NCI-H2227 treated with DMSO at 0.1 percent for 48 hours (cell line): Measurements from ENCODE around the gene MYH13.

Experiments used
- DNase-seq: peaks from one replicate; lab custom pipeline; 2025; lab: John Stamatoyannopoulos, UW

The MYH13 gene

GRCh38 chr17:10344816-10345215, 28.0 kb downstream of the MYH13 start:
- DNase-seq, result no peak

DNA sequence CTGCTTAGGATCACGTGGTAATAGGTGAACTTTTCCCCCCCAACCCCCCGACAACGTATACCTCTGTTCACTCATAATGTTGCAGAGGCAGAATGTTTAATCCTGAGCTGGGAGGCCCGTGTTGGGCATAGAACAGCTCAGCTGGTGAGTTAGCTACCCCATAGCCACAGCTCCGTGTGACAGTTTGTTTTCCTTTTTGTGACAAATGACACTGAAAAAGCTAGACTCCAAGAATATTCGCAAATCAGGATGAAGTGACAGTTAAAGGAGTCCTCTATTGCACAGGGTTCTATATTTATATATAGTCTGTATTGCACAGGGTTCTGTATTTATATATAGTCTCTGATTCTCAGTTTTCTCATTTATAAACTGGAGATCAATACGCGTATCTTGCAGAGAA, 33.8 kb downstream of the MYH13 start:
- no peak for DNase-seq

DNA sequence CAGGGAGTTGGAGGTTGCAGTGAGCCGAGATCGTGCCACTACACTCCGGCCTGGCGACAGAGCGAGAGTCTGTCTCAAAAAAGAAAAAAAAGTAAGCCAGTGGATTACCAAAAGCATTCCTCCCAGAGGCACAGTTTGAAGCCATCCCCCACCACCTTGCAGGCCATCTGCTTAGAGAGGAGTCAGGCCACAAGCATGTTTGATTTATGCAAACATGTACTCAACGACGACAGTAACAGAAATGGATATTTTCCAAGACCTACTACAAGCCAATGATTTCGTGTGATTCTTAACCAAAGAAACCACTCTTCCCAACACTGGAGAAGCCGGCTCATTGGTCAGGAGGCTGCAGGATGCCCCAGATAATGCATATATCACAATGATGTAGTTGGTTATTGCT, 34.8 kb downstream of the MYH13 start:
- no peak for DNase-seq

GRCh38 chr17:10337136-10337535, 35.7 kb downstream of the MYH13 start:
- no peak for DNase-seq

DNA sequence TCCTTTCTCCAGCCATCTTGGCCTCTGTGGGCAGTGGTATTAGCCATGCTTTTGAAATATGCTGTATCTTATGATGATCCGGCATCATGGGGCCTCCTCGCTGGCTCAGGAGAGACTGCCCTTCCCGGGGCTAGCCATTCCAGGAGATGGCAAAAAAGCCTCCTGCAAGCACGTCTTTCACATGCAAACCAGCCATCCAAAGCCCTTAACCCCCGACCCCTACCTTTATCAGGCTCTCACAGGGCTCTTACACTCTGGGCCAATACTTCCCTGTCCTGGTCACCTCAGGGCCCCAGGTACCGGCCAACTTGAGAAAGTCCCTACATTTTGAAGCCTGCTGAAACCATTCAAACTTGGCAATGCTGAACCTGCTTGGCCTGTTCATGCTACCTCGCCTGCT, 36.4 kb downstream of the MYH13 start:
- DNase-seq, result no peak

- DNase-seq, result no peak
Observed at GRCh38 chr17:10332515-10332914, 40.3 kb downstream of the MYH13 start.

DNA sequence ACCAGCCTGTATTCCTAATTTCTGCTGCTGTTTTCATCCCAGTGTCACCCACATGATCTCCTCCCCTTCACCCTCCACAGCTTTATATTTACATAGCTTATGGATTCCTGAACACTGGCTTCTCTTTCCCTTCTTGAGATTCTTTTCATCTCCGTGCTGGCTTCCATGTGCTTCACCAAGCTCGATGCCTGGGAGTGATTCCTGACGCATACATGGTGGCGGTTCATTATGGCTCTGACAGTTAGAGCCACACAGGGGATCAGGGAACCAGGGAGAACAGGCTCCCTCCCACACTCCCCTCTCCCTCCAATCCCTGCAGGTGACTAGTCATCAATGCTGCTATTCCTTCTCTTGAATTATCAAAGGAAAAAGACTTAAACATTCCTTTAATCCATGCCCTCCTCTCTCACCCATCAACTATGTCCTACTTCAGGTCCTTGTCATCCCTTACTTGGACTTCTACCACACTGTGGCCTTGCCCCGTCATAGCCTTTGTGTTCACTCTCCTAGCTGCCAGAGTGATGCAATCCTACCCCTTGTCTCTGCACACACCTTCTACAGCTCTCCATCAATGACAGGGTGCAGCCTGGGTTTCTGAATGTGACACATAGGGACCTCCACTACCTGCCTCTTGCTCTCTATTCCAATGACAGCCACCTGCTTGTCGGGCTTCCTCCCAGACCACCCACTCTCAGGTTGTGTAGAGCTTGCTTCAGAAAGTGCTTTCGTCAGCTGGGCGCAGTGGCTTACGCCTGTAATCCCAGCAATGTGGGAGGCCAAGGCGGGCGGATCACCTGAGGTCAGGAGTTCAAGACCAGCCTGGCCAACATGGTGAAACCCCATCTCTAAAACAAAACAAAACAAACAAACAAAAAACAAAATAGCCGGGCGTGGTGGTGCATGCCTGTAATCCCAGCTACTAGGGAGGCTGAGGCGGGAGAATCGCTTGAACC, 43.6 kb downstream of the MYH13 start:
- DNase-seq, result no peak

- no peak for DNase-seq
Observed at GRCh38 chr17:10328206-10328605, 44.6 kb downstream of the MYH13 start.

GRCh38 chr17:10327640-10328039, 45.2 kb downstream of the MYH13 start:
- peak; percentile 5 for DNase-seq

GRCh38 chr17:10325031-10325695, 47.6 kb downstream of the MYH13 start:
- no peak for DNase-seq

- DNase-seq, result no peak
Observed at GRCh38 chr17:10323812-10324610, 48.8 kb downstream of the MYH13 start.

GRCh38 chr17:10318535-10318934, 54.3 kb downstream of the MYH13 start:
- no peak for DNase-seq

- DNase-seq, result no peak
Observed at GRCh38 chr17:10317543-10317834, 55.3 kb downstream of the MYH13 start.

DNA sequence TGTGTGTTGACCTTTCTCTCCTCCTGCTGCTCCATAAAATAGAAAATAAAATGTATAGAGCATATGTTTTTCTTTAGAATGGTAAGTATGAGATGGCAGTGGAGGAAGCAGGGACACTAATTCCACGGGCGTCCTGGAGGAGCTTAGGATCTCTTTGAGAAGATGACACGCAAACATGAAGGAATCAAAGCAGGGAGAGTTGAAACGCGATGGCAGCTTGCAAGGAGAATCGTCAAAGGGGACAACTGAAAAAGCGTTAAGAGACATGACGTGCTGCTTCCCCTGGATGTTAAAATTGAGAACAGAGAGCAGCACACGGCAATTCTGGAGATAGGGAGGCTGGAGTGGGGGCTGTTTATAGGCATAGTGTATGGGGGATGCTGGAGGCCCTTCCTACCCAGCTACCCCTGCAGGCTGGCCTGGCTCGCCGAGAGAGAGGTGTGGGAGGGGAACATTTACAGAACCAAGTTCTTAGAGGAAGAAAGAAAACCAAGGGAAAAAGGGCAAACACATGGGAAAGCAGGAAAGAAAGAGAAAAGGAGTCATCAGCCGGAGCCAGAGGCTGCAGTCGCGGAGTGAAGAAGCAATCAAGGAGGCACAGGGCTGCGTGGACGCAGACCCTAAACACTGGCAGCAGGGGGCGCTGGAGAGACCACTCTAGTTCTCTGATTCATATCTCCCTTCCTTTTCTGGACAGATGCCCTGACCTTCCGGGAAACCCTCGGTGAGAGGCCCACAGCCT, 55.8 kb downstream of the MYH13 start:
- DNase-seq, result no peak

DNA sequence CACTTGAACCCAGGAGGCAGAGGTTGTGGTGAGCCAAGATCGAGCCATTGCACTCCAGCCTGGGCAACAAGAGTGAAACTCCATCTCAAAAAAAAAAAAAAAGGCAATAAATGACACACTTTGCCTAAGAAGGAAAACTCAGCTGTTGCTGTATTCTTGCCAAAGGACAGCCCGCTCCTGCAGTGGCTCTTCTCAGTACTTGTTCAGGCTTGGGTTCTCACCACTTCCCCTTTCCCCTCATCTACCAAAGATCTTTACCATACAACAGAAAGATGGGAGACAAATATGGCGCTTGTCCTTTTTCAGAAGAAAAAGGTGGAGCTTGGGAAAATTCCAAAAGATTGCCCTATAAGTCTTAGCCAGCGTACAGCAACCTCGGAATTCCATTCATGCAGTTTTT, 58.5 kb downstream of the MYH13 start:
- DNase-seq, result no peak

DNA sequence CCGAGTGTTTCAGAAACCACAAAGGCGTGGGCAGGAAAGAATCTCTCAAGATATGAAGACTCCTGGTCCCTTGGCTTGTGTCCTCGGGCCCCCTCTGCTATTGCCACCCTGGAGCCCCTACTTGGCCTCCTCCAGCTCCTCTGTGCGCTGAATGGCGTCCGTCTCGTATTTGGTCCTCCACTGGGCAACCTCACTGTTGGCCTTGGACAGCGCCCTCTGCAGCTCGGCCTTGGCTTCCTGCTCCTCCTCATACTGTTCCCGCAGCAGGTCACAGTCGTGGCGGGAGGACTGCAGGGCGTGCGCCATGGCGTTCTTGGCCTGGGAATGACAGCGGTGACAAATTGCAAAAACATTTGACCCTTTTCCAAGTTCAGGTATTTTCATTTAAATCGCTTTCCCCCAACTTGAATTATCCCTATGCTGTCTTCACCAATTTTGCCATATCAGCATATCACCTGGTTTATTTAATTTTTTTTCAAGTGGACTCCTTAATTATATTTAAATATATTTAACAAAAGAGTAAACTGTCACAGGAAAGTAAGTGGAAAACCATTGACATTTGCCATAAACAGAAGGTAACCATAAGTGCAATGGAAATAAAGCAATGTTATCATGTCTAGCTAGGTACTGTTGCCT, 59.7 kb downstream of the MYH13 start:
- DNase-seq, result no peak

DNA sequence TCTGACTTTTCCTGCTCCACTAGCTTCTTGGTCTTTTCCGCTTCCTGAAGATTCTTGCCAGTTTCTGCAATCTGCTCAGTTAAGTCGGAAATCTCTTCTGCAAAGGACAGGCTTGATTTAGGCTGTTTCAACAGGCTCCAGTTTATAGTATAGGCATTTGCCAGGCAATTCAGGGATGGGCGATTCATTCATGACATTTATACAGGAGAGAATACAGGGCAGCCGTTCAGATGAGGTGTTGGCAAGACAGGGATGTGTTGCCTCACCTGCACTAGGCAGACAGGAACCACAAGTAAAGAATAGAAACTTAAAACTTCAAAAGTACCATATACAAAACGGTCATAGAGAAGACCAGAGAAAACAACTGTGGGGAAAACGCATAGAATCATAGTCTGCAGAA, 61.7 kb downstream of the MYH13 start:
- no peak for DNase-seq

DNA sequence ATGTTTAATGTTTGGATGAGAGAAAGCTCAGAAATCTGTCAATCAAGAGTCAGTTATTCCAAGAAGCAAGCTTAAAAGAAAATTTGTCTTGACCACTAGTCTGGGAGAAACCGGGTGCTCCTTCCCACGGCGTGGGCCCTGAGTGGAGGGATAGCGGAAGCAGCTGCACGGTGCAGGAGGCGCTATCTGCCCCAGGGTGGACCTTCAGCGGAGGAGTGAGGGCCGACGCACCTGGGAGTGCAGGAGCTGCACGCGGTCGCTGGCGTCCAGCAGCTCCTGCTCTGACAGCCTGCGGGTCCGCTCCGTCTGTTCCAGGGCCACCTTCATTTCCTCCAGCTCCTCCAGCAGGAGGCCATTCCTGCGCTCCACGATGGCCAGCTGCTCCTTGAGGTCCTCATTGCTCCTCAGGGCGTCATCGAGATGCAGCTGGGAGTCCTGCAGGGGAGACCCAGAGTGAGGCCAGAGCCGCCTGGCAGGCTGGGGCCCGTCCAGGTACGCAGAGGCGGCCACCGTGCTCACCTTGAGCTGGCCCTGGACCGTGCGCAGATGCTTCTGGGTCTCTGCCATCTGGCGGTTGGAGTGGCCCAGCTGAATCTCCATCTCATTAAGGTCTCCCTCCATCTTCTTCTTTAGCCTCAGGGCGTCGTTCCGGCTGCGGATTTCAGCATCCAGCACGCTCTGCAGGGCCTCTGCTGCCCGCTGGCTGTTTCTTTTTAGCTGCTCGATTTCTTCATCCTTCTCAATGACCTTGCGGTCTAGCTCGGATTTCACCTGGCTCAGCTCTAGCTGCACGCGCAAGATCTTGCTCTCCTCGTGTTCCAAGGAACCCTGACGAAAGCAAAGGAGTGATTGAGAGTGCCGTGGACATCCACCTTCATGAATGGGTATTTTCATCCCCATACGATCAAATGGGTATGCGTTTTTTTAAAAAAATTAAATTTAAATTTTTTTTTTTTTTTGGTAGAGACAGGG, 63.5 kb downstream of the MYH13 start:
- DNase-seq, result no peak

- no peak for DNase-seq
Observed at GRCh38 chr17:10306585-10306984, 66.2 kb downstream of the MYH13 start.

GRCh38 chr17:10305398-10305797, 67.4 kb downstream of the MYH13 start:
- DNase-seq, result no peak
